Measurements from ENCODE around the gene TEAD1.

TEAD1 gene

DNA sequence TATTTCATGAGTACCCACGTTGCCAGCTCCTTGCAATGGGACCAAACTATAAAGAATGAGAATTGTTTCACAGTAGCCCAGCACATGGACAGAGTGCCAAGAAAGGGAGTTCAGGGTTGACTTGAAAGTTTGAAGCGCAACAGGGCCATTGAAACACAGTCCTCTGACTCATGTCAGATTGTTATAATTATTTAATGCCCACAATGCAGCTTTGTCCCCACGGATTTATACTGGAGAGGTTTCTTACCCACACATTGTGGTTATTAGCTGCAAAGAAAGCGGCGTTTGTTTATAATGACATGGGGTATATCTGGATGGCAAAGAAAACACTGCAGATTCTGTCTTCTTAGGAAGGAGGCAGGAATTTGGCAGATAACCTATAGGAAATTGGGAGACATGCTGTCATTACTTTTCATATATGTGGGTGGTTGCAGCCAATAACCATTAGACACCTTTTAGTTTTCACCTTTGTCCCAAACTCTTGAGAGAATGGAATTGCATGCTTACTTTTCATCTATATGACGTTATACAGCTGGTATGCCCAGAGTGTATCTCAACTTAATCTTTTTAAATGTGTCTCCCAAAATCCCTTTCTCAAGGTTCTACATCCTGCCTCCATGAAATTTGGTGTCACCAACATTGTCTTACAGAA is 143.6 kb downstream of the TEAD1 start:
- no peak for DNase-seq

DNA sequence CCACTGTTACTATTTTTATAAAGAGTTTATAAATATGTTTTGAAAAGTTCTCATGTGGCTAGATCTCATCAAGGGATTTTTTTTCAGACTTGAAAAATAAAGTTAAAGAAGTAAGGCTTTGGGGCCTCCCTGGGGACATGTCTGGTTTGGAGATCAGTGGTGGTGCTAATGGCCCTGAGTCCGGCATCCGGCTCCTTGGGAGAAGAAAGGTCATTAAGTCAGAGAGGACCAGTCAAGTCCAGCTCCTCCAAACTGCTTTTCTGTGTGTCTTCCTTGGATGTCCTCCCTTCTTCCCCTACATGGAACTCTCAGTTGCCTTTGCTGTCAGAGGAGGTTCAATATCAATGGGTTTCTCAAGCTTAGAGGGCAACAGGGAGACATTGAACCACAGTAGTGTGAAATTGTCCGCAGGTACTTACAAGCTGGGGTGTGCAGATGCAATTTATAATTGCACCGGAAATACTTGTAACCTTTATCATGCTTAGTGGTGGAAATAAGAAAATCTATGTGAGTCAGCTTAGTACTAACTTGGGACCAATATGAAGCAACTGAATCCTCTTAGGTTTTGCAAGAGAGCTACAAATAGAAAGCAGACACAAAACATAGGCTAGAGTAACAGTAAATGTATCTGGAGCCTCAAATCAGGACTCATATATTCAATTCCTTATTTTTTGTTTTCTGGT is 144.3 kb downstream of the TEAD1 start:
- DNase-seq = no peak

DNA sequence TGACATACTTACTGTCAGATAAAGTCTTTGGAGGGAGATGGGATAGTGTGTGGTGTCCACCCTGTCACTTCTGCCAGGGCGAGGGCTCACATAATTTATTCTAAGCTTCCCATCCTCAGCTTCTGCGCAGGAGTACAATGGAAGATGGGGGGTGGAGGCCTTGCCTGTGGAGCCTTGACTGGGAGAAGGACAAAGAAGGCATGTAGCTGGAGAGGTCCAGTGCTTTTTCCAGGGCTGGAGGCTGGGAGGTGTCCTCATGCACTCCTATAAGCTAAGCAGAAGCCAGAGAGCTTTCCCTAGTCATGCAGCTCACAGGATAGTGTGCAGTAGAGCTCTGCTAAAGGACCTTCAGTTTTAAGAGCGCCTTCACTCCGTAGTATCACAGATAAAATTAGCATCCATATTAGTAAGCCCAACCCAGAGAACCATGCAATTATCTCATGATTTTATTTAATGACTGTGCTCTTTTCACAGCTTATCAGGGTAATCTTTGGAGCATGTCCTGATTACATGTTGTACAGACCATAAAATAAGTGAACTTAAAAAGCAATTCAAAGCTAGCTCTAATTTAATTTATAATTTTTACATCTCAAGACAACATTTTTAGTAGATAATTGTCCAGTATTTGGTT is 148.3 kb downstream of the TEAD1 start:
- no peak for DNase-seq

DNA sequence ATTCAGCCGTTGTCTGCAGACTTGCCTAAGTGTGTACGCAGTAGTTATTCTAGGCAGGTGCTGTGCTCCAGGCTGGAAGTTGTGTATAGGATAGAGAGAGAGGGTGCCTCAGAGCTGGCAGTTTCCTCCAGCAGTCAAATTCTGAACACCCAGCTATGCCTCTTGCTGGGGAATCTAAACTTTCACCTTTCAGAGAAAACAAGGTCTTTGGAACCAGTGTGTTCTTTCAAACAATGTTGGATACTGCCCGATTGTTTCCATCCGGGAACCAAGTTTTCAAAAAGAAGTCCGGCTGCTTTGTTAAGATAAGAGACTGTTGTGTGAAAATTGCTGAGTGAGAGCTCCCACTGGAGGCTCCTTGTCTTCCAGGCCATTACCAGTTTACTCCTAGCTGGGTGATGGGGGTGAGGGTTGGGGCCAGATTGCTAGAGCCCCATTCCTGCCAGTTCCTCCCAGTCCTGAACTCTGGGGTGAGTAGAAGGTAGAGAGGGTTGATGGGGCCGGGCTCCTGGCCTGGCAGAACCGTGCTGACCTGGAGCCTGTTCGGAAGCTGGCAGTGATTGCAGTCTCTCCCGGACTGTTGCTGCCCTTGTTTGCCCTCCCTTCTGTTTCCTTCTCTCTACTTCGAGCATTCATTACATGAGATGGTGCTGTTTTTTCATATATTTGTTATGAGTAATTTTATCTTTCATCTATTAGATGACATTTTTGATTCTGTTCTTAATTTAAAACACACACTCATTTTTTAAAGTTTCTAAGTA is 150.2 kb downstream of the TEAD1 start:
- DNase-seq = no peak

DNA sequence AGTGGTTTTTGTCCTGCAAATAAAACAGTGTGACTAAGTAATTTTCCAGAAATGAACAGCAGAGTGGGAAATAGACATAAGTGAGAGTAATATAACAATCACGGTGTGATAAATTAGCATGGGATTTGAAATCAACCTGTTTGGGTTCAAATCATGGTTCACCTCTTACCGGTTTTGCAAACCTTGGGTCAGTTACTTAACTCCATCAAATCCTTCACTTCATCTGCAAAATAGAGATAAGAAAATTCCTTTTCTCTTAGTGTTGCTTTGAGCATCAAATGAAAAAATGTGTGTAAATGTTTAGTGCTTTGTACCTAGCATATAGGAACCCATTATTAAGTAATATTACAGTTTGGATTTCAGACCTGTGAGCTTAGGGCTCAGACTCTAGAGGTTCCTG is 152.2 kb downstream of the TEAD1 start:
- no peak for DNase-seq

DNA sequence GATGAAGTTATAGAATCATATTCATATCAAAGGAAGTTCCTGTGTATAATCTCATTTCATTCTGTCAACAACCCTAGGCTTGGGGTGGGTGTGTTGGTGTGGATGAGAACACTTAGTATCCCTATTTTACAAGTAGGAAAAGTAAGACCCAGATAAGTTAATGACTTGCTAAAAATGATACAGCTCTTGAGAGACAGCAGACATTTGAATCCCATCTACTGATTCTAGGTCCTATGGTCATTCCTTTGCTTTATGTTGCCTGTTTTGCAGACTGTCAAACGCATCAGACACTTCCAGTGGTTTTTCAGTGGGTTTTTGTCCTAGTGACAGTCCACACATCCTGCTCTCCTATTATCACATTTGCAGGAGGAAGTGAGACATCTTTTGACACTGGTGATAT is 153.1 kb downstream of the TEAD1 start:
- no peak for DNase-seq

DNA sequence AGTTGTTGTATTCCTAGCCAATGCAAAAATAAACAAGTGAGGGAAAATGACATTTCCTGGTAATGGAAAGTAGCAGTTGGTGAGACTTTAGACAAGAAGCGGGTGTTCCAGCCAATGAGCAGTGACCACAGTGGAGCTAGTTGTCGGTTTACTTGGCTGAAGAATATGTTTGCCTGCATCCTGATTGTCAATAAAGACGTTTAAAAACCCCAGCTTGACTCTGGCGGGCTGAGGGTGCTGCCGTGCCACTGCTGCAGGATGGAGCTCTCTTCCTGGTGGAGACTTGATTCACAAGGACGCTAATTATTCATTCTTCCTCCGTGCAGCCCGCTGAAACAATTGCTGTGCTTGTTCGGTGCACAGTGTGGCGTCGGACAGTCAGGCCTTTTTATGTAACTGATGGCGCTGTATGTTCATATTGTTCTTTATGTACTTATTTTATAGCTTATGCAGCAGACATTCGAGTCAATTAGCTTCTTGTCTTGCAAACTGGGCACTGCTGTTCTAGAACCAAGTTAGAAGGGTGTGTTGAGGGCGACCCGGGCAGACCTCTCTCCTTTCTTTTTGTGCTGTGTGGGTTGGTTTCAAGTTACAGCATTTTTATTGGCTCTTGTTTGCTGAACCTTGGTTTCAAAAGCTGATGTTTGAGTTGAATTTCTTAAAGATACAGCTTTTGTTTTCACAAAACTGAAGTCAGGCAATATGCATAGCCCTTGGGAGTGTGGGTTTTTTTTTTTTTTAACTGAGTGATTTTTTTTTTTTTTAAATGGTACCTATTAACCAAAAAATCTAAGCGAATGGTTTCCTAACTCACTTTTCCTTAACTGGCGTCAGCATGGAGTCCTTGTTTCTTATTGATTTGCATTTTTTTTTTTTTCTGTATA is 153.9 kb downstream of the TEAD1 start:
- DNase-seq = peak; percentile 49

DNA sequence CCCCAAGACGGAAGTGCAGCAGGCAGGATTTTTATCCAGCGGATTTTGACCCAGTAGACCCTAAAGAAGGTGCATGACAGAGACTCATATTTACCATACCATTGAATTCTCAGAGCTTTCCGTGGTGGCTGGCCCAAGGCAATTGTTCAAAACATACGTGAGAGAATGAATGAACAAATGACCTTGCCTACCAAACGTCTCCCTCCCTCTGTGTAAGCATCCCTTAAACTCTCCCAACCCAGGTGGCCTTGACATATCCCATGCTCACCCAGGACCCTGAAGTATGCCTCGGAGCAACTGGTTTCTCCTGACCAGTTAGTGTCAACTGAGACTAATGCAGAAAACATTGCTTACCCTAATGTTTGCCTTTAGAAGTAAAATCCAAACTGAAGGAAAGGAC is 154.9 kb downstream of the TEAD1 start:
- no peak for DNase-seq

DNA sequence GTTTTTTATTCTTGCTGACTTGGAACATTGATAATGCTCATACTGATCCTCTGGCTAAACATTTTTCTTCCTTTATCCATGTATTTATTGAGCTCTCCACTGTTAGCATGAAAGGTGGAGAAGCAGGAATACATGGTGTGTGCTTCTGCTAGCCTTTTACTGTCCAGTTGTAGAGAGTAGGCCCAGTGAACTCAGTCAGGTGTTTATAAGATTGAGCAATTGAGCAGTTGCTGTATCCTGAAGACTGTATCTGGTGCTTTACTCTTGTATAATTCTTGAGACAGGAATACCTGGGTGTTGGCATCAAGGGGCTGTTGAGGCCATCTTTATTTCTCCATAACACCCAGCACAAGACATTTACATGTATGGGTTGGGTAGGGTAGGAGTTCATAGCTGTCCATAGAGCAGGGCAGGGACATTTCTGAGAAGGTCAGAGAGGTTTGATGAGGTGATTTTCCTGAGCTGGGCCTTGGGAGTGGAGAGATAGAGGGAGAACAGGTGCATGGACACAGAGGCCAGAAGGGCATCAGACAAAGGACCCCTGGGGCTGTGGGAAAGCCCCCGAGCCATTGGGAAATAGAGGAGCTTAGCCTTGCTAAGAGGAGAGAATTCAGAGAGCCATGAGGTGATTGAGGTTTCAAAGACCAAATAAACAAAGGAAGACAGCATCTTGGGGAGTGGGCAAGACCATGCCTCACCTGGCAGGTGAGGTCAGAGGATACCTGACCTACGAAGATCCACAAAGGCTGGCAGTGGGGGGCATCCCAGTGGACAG is 155.5 kb downstream of the TEAD1 start:
- DNase-seq = no peak

DNA sequence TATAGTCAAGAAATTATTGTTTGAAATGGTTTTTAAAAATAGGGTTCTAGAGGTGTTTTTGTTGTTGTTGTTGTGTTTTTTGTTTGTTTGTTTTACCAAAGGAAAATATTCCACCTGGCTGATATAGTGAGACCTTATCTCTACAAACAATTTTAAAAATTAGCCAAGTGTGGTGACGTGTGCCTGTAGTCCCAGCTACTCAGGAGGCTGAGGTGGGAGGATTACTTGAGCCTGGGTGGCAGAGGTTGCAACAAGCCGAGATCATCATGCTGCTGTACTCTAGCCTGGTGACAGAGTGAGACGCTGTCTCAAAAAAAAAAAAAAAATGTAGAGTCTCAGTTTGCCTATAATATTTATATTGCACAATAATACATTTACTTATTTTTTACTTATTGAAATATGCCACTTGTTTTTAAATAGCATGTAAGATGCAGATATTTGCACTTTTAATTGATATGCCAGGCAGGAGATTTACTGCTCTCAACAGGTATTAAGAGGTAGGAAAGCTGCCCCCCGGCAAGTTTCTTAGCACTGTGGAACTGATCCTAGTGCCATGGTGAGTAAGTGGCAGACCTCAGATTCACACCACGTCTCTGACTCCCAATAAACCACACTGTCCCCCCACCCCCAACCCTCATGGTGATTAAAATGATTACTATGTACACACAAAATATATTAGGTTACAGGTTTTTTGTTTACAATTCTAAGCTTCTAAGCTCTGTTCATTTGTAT is 157.4 kb downstream of the TEAD1 start:
- DNase-seq = no peak

DNA sequence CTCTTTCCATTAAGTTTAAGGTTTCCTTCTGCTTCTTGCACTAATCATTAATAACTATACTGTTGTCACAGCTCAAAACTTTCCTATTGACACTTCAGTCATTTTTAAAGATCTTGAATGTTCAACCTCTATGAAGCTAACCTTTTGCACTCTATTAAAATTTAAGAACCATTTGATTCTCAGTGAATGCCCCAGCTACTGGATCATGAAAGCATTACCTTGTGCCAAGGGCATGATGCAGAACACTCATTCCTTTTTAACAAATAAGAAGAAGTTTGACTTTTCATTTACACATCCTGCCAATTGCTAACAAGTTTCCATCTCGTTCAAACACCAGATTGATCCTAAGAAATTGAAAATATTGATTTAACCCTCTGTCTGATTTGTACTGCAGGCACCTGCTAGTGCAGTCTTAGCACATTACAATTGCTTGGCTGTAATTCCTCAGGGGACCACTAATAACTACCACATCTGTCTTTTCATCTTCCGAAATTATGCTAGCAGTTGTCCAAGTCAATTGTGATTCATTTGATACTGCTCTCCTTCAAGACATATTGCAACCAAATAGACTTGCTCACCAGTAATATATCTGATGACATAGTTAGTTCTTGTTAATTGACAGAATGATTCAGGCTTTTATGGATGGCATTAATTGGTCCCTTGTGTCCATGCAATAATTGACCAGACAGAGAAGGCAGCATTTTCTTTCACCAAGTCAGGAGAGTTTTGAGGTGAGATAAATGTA is 158.4 kb downstream of the TEAD1 start:
- DNase-seq = peak; percentile 84

DNA sequence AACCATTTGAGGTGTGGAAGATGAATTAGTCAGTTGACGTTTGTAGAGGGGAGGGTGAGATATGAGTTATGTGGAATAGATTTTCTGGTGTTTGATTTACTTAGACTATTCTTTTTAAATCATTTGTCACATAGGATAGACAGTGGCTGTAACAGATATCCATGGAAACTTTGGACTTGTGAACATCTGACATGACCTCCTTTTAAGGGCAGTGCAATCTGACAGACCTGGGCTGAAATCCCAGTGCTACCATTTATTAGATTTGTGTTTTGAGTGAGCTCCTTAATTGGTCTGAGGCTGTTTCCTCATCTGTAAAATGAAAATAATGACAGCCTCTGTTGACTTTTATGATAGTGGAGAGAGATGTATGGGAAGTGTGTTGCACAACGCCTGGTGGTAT is 159.9 kb downstream of the TEAD1 start:
- DNase-seq = no peak

DNA sequence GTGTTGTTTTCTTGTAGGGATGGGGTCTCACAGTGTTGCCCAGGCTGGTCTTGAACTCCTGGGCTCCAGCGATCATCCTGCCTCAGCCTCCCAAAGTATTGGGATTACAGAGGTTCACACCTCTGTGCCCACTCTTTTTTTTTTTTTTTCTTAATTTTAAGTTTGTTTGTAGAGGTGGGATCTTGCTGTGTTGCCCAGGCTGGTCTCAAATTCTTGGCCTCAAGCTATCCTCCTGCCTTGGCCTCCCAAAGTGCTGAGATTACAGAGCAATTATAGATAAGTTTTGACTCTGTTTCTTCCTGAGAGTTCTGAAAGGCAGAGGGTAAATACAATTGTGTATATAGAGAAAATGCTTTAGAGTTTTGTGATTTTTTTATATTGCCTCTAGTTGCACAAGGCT is 160.4 kb downstream of the TEAD1 start:
- DNase-seq = no peak

DNA sequence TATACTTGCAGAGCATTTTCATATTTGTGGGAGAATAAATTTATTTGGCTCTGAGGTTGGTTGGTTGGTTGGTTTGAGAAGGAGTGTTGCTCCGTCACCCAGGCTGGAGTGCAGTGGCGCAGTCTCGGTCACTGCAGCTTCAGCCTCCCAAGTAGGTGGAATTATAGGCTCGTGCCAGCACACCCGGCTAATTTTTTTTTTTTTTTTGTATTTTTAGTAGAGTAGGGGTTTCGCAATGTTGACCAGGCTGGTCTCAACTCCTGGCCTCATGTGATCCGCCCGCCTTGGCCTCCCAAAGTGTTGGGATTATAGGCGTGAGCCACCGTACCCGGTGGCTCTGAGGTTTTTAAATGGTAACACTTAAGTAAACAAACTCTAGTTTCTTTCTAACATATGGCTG is 161.1 kb downstream of the TEAD1 start:
- DNase-seq = no peak

DNA sequence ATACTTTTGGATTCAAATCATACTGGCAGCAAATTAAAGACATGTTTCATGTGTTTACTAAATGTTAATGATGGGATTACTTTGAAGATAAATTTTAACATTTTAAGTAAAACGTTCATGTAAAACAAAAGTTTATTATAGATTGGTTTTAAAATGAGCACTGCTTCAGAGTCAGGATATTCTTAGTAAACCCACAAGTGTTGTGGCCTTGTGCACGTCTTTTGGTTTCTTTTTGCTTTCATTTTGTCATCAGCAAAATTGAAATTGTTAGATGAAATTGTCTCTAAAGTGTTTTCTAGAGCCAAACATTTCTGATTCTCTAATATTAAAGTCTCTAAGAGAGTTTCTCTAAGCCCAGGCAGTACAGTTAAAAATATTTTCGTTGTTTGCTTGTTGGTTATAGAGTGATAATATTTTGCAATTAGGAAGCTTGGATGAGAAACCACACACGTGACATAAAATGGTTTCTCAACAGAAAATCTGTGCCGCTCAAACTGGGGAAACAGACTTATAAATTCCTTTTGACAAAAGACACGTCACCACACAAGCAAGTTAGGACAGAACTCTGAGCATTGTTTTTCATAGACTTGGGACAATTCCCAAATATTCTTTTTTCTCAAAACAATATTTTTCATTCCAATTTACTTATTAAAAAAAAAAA is 164.4 kb downstream of the TEAD1 start:
- no peak for DNase-seq

DNA sequence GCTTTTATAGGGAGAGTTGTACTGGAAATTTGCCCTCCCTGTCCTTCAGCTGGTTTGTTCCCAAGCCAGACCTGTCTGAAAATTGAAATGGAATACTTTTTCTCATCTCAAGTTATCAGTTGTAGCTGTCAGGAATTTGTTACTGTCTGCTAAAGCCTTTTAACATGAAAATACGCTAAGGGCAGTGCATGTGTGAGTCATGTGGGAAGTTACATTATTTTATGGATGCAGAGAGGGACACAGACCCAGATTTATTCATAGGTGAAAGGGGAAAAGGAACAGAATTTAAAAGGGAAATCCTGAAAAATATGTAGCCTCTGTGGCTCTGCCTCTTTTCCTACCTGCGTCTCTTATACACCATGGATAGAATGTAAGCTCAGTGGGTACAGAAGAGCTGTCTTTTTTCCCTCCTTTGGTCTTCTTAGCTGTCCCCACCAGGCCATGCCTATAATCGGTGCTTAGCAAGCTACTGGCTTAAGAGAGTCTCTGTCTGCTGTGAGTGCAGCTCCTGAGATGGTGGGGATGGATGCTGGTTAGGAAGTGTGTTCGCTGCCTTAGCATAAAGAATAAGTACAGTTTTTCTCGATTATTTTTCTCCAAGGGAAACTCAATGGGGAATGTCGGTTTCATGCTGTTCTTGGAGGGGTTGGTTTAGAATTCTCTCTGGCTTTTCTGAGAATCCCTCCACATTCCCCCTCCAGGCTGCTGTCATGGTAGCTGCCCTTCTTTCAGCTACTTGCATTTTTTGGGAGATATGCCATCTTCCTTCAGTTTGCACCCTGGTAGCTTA is 166.8 kb downstream of the TEAD1 start:
- no peak for DNase-seq

DNA sequence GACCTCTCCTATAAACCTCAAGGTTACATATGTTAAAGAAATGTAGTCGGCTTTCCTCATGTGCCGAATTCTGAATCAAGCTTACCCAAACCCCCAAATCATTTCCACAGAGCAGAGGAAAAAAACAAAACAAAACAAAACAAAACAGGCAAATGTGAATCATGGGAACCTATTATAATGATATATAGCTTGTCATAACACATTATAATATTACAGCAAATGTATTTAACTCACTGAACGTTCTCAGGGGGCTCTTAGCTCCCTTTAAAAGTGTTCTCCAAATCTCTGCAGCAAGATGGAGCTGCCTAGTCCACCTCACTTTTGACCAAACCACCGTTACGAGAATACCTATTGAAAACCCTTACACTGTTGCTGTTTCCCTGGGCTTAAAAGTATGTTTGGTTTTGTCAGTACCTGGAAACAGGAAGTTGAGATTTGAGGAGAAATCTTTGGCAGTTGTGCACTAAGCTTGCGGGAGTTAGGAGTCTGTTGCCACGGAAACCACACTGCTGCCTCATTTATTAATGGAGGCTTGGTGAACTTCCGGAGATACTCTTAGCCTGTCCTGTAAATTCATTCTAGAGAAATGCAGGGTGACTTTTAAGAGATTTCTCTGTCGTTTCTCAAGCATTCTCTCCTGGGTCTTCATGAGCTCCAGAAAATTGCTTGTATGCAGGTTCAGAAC is 167.9 kb downstream of the TEAD1 start:
- peak; percentile 31 for DNase-seq

DNA sequence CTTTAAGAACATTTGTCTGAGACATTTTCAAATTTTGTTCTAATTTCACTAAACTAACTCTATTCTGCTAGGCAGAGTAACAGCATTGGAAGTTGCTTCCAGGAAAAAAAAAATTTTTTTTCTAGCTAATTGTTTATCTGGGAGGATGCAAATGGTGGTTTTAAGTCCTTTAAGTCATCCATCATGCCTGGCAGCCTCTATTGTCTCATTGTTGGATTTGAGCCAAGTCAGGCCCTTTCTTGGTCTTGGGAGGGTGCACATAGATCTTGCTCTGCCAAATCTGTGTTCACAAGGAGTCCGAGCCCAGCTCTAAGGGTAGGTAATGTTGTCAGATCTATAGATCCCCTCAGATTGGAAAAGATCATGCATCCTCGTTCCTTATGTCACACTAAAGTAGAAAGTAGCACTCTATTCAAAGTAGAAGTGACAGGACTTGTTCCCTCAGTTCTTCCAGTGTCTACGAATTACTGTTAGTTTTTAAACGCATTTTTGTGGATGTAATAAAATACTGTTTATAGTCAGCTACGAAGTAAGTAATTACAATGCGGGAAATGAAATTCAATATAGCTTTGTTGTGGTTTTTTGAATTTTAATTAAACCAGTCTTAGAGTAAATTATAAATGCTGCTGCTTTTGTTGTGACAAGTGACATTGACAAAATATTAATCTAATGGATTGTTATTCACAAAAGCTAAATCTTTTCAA is 168.9 kb downstream of the TEAD1 start:
- DNase-seq = peak; percentile 71
